GM23338 (cell line): ENCODE data around the gene CBLN3.

Experiments
- CTCF ChIP-seq, 2 experiments: fragments of 200-600 bp in 1 of 2; sonication (generic) in 1 of 2; conservative IDR thresholded peaks; 2 replicates each; pipeline versions ENCODE4 v1.5.1 to v1.6.1; 2016 to 2017; ENCODE audit warnings: antibody characterized with exemption in 2 of 2, low read depth in 2 of 2, mild to moderate bottlenecking in 2 of 2, moderate library complexity in 1 of 2
- EZH2 ChIP-seq: fragments of 200-600 bp; sonication (generic); IDR thresholded peaks from one replicate; pipeline ENCODE4 v1.8.0; 2017; ENCODE audit warnings: antibody characterized with exemption, mild to moderate bottlenecking, low read depth; ENCODE audit not compliant: unreplicated experiment
- REST ChIP-seq: IDR thresholded peaks from one replicate; pipeline ENCODE4 v1.6.1; 2018; ENCODE audit warnings: antibody characterized with exemption; ENCODE audit not compliant: unreplicated experiment

- TF ChIP-seq REST (no peak), CTCF (conservative IDR thresholded peaks at IDR 0.05; ENCODE audit: low read depth in 2 of 2) (no peak), EZH2 (no peak)
Observed at GRCh38 chr14:24428628-24429394, 657 bp downstream of the CBLN3 start.
